SK-N-SH (cell line): ENCODE data around the gene STX2. TPM values are rescaled to one million over a fixed set of nuclear protein-coding genes. Genes with fewer than 3 reads are reported as not detected.

Experiments
- CTCF ChIA-PET: fragments of 300-600, 350-600 bp; formaldehyde crosslinking; extraction: SDS; loops from one replicate; lab custom pipeline; 2021; lab: Yijun Ruan, JAX
- POLR2A ChIA-PET: fragments of 350-600 bp; sonication (Branson Sonifier 250); formaldehyde crosslinking; extraction: SDS; loops from one replicate; lab custom pipeline; 2020; ENCODE audit warnings: antibody characterized with exemption, inconsistent platforms; lab: Yijun Ruan, JAX
- DNase-seq: peaks from one replicate; pipeline ENCODE4 v3.0.0; 2012
- H2AFZ ChIP-seq: fragments of 200-600 bp; sonication (generic); 2 replicates; pipeline ENCODE4 v1.8.1; 2016; ENCODE audit warnings: antibody characterized with exemption, mild to moderate bottlenecking, low read depth
- H3F3A ChIP-seq: fragments of 200-600 bp; sonication (generic); replicated peaks from 2 replicates; pipeline ENCODE3; 2016; ENCODE audit warnings: antibody characterized with exemption, mild to moderate bottlenecking; ENCODE audit not compliant: insufficient read depth
- H3K27ac ChIP-seq, 2 experiments: fragments of 200-500 bp in 1 of 2; fragments of 200-600 bp in 1 of 2; sonication (Bioruptor generic) in 1 of 2; sonication (generic), shearing (Covaris generic) in 1 of 2; 2 replicates each; pipeline versions ENCODE4 v1.5.1 to v1.6.1; 2014 to 2016; ENCODE audit warnings: low read depth in 2 of 2, inconsistent platforms in 1 of 2, low read length in 1 of 2, mild to moderate bottlenecking in 1 of 2, mixed read lengths in 1 of 2
- H3K27me3 ChIP-seq: fragments of 200-600 bp; sonication (generic), shearing (Covaris generic); 2 replicates; pipeline ENCODE4 v1.6.1; 2016; ENCODE audit warnings: mixed run types; ENCODE audit not compliant: insufficient read depth
- H3K36me3 ChIP-seq, 2 experiments: fragments of 200-500 bp in 1 of 2; fragments of 200-600 bp in 1 of 2; sonication (Bioruptor generic) in 1 of 2; sonication (generic) in 1 of 2; replicated peaks in 1 of 2; 2 replicates each; pipeline versions ENCODE3 to v1.5.1; 2014 to 2016; ENCODE audit warnings: low read length in 1 of 2, mild to moderate bottlenecking in 1 of 2; ENCODE audit not compliant: insufficient read depth in 2 of 2, control insufficient read depth in 1 of 2
- H3K4me1 ChIP-seq, 2 experiments: fragments of 200-500 bp in 1 of 2; fragments of 200-600 bp in 1 of 2; sonication (Bioruptor generic) in 1 of 2; sonication (generic), shearing (Covaris generic) in 1 of 2; 2 replicates each; pipeline versions ENCODE4 v1.5.1 to v1.6.1; 2014 to 2016; ENCODE audit warnings: low read depth in 1 of 2, low read length in 1 of 2, mixed run types in 1 of 2; ENCODE audit not compliant: insufficient read depth in 2 of 2, control insufficient read depth in 1 of 2
- H3K4me2 ChIP-seq: fragments of 200-600 bp; sonication (generic), shearing (Covaris generic); 2 replicates; pipeline ENCODE4 v1.6.1; 2017; ENCODE audit warnings: mixed run types
- H3K4me3 ChIP-seq, 2 experiments: fragments of 200-500 bp in 1 of 2; fragments of 200-600 bp in 1 of 2; sonication (Bioruptor generic) in 1 of 2; sonication (generic), shearing (Covaris generic) in 1 of 2; 2 replicates each; pipeline versions ENCODE4 v1.5.1 to v1.8.1; 2014 to 2016; ENCODE audit warnings: low read depth in 2 of 2, inconsistent platforms in 1 of 2, low read length in 1 of 2, mild to moderate bottlenecking in 1 of 2, mixed read lengths in 1 of 2, moderate library complexity in 1 of 2
- H3K79me2 ChIP-seq: fragments of 200-600 bp; sonication (generic); 2 replicates; pipeline ENCODE4 v1.8.1; 2017; ENCODE audit warnings: mild to moderate bottlenecking; ENCODE audit not compliant: insufficient read depth
- H3K9ac ChIP-seq: fragments of 200-600 bp; sonication (generic); 2 replicates; pipeline ENCODE4 v1.6.1; 2017; ENCODE audit warnings: mixed run types
- H3K9me2 ChIP-seq: fragments of 200-600 bp; sonication (generic); 2 replicates; pipeline ENCODE4 v1.6.1; 2017; ENCODE audit warnings: mixed run types
- H3K9me3 ChIP-seq: fragments of 200-600 bp; sonication (generic); 2 replicates; pipeline ENCODE4 v1.6.1; 2017; ENCODE audit warnings: mixed run types, mild to moderate bottlenecking, moderate library complexity
- H4K20me1 ChIP-seq: fragments of 200-600 bp; sonication (generic); 2 replicates; pipeline ENCODE4 v1.6.1; 2017; ENCODE audit warnings: mild to moderate bottlenecking, mixed run types; ENCODE audit not compliant: insufficient read depth
- CHD2 ChIP-seq: fragments of 150-350 bp; IDR thresholded peaks from 2 replicates; pipeline ENCODE4 v1.6.1; 2018; ENCODE audit warnings: low read length; ENCODE audit not compliant: partially characterized antibody
- CTCF ChIP-seq: fragments of 200-600 bp; sonication (generic); IDR thresholded peaks from 2 replicates; pipeline ENCODE4 v1.6.1; 2017; ENCODE audit warnings: antibody characterized with exemption, mild to moderate bottlenecking, moderate library complexity
- ELF1 ChIP-seq: IDR thresholded peaks from 2 replicates; pipeline ENCODE4 v1.4.0; 2012
- EZH2phosphoT487 ChIP-seq: fragments of 200-600 bp; sonication (generic); IDR thresholded peaks from 2 replicates; pipeline ENCODE4 v1.6.1; 2017; ENCODE audit warnings: low read depth, mixed run types, mild to moderate bottlenecking, antibody characterized with exemption, moderate library complexity, borderline replicate concordance
- FOSL2 ChIP-seq: IDR thresholded peaks from 2 replicates; pipeline ENCODE4 v1.4.0; 2012; ENCODE audit warnings: low read depth, mild to moderate bottlenecking, moderate library complexity, borderline replicate concordance
- FOXJ3 ChIP-seq: sonication (generic); formaldehyde crosslinking; IDR thresholded peaks from 2 replicates; pipeline ENCODE4 v1.5.1; 2020; ENCODE audit warnings: mild to moderate bottlenecking, missing genetic modification reagents
- FOXM1 ChIP-seq: IDR thresholded peaks from 2 replicates; pipeline ENCODE4 v1.4.0; 2012; ENCODE audit warnings: low read depth, mild to moderate bottlenecking
- GATA2 ChIP-seq: sonication (generic); formaldehyde crosslinking; IDR thresholded peaks from 2 replicates; pipeline ENCODE4 v1.5.0; 2020; ENCODE audit warnings: mild to moderate bottlenecking, missing genetic modification reagents
- JUND ChIP-seq: IDR thresholded peaks from 2 replicates; pipeline ENCODE4 v1.4.0; 2012
- MEF2A ChIP-seq: IDR thresholded peaks from 2 replicates; pipeline ENCODE4 v1.4.0; 2012; ENCODE audit warnings: low read depth, borderline replicate concordance
- NRF1 ChIP-seq: IDR thresholded peaks from 2 replicates; pipeline ENCODE4 v1.6.1; 2012; ENCODE audit warnings: low read depth, mild to moderate bottlenecking, low read length
- RFX5 ChIP-seq: IDR thresholded peaks from 2 replicates; pipeline ENCODE4 v1.6.1; 2012; ENCODE audit warnings: mild to moderate bottlenecking, improper control_type of control experiment, low read length
- TAF1 ChIP-seq: IDR thresholded peaks from 2 replicates; pipeline ENCODE4 v1.6.1; 2012; ENCODE audit warnings: low read depth, mild to moderate bottlenecking, low read length, moderate library complexity, borderline replicate concordance
- USF2 ChIP-seq: fragments of 150-350 bp; IDR thresholded peaks from 2 replicates; pipeline ENCODE4 v1.6.1; 2017; ENCODE audit warnings: antibody characterized with exemption, low read length, low read depth, borderline replicate concordance
- WGBS: methylation state at CpG from one replicate; pipeline ENCODE4 v1.1.6; 2017; ENCODE audit warnings: low lambda C conversion rate; 5-methylcytosine and 5-hydroxymethylcytosine counted together
- polyA plus RNA-seq, 3 experiments: library from polyadenylated mRNA; depleted of rRNA; stranded (reverse); fragments of >200 nt; gene quantifications; 2 replicates each; pipeline ENCODE4 v1.2.3, GENCODE V29; 2012
- TF ChIP-seq, protein P1 (sequence below): IDR thresholded peaks from 2 replicates; pipeline ENCODE4 v1.4.0; 2012; ENCODE audit warnings: low read depth
- TF ChIP-seq, protein P2 (sequence below): IDR thresholded peaks from 2 replicates; pipeline ENCODE4 v1.4.0; 2012; ENCODE audit warnings: low read depth, borderline replicate concordance
- TF ChIP-seq, protein P3 (sequence below): IDR thresholded peaks from 2 replicates; pipeline ENCODE4; 2012

STX2 gene
- polyA plus RNA-seq, 1 of the 3 experiments (the other 2 are of a cell fraction), result 25.1 TPM

DNA sequence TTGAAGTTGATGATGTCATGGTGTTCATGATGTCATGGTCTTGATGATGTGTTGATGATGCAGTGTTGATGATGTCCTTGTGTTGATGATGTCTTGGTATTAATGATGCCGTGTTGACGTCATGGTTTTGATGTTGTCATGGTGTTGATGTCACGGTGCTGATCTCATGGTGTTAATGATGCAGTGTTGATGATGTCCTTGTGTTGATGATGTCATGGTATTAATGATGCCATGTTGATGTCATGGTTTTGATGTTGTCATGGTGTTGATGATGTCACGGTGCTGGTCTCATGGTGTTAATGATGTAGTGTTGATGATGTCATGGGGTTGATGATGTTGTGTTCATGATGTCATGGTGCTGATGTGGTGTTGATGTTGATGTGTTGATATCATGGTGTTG lies 75.0 kb downstream of the STX2 start:
- Histone ChIP-seq H4K20me1 (no peaks in the 10 kb centered on the region), H3K27ac (no peak overlapping the region), H3K9me3 (no peaks in the 10 kb centered on the region), H3F3A (peaks cover 6% of the 10 kb centered on the region), H3K4me3 (no peak overlapping the region), H3K36me3 (no peaks in the 10 kb centered on the region)
- WGBS, result 85% methylated on average over 4 of the region's 4 CpGs
- ChIA-PET CTCF (interaction anchor here (1.1 to 1.3 kb wide), 2 partner anchors 12 to 49 kb away, joined by 3 to 4 read pairs; no protein-coding TSS in a partner anchor), POLR2A (no interaction called here)
- DNase-seq, result no peak
- no peak for TF ChIP-seq RFX5
- TF ChIP-seq, protein P1, sequence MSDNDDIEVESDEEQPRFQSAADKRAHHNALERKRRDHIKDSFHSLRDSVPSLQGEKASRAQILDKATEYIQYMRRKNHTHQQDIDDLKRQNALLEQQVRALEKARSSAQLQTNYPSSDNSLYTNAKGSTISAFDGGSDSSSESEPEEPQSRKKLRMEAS, result no peak
- no peak for TF ChIP-seq GATA2
- TF ChIP-seq JUND, result no peak
- TF ChIP-seq, protein P2, sequence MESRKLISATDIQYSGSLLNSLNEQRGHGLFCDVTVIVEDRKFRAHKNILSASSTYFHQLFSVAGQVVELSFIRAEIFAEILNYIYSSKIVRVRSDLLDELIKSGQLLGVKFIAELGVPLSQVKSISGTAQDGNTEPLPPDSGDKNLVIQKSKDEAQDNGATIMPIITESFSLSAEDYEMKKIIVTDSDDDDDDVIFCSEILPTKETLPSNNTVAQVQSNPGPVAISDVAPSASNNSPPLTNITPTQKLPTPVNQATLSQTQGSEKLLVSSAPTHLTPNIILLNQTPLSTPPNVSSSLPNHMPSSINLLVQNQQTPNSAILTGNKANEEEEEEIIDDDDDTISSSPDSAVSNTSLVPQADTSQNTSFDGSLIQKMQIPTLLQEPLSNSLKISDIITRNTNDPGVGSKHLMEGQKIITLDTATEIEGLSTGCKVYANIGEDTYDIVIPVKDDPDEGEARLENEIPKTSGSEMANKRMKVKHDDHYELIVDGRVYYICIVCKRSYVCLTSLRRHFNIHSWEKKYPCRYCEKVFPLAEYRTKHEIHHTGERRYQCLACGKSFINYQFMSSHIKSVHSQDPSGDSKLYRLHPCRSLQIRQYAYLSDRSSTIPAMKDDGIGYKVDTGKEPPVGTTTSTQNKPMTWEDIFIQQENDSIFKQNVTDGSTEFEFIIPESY, result no peak
- TF ChIP-seq FOXM1, result no peak
- no peak for TF ChIP-seq EZH2phosphoT487
- TF ChIP-seq TAF1, result no peak
- no peak for TF ChIP-seq FOSL2
- TF ChIP-seq ELF1, result no peak
- no peak for TF ChIP-seq NRF1
- no peak for TF ChIP-seq MEF2A
- no peak for TF ChIP-seq FOXJ3 (CRISPR knock-in tag)
- no peak for TF ChIP-seq CHD2
- TF ChIP-seq CTCF, result no peak
- TF ChIP-seq, protein P3, sequence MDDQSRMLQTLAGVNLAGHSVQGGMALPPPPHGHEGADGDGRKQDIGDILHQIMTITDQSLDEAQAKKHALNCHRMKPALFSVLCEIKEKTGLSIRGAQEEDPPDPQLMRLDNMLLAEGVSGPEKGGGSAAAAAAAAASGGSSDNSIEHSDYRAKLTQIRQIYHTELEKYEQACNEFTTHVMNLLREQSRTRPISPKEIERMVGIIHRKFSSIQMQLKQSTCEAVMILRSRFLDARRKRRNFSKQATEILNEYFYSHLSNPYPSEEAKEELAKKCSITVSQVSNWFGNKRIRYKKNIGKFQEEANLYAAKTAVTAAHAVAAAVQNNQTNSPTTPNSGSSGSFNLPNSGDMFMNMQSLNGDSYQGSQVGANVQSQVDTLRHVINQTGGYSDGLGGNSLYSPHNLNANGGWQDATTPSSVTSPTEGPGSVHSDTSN, result no peak
- TF ChIP-seq USF2, result no peak
- TF ChIP-seq, all 33 proteins: peak for 0
- H3K9me2 ChIP-seq, result no peaks in the 10 kb centered on the region
- no peak overlapping the region for H3K9ac ChIP-seq
- H2AFZ ChIP-seq, result no peak overlapping the region
- H3K4me1 ChIP-seq, result no peaks in the 10 kb centered on the region
- H3K79me2 ChIP-seq, result no peaks in the 10 kb centered on the region
- H3K27me3 ChIP-seq, result no peaks in the 10 kb centered on the region
- H3K4me2 ChIP-seq, result no peak overlapping the region
